Stimulated activated CD4-positive, alpha-beta T cell treated with anti-CD3 and anti-CD28 coated beads, Interleukin-15, amount 100 ng/mL, for 24 hours (primary cell): Measurements from ENCODE around the gene CHSY3.
"Not testable (repeated sequence)": the region's sequence is repeated elsewhere in the genome, so short reads cannot be mapped to it uniquely, and the experiment has no call there.

Source experiments
- DNase-seq: peaks from one replicate; pipeline ENCODE4 v3.0.0-alpha.2; 2020

CHSY3 gene

DNA sequence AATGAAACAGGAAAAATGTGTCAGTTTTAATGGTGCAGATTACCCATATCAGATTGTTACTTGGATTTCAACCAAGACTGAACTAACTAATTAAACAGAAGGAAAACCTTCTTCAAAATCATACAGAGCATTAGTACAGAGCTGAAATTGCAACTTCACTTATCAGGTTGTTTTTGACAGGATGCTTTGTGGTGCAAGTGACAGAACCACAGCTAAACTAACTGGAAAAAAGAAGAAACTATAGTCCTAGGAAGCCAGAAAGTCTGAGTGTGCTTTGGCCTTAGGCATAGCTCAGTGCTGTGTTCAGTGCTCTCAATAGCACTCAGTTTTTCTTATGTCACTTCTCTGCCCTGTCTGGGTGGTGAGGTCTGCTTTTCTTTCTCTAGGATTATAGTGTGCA, 267.4 kb downstream of the CHSY3 start:
- DNase-seq, result no peak

DNA sequence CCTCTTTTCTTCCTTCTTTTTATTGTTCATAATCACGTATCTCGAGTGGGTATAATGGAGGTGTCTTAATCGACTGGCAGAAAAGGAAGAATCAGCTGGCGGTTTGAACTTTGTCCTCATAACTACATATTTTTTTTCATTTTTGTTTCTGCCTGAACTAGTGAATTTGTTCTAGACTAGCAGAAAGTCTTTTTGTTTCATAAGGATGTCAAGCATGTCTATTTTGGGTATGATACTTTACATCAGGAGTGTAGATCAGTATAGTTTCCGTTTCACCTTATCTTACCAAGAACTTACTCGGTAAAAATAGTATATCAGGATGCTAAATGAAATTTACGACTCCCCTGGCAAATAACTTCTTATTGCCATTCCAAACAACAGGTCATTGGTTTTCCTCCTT, 278.9 kb downstream of the CHSY3 start:
- DNase-seq, result no peak

DNA sequence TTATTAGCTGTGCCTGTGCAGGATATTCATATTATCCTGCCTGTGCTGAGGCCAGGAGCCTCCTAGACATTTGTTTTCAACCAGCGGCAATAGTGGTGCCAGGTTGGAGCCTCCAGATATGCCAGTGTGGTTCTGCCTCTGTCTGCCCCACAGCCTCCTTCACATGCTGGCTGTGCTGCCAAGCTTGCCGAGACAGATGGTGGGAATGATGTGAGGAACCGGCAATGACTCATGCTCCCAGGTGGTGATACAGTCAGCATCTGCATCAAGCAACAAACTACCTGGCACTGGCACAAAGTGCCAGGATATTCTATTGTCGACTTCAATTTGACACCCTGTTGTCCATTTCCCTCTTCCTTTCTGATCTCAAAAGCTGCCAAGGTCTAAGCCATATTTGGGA, 285.7 kb downstream of the CHSY3 start:
- DNase-seq, result no peak

DNA sequence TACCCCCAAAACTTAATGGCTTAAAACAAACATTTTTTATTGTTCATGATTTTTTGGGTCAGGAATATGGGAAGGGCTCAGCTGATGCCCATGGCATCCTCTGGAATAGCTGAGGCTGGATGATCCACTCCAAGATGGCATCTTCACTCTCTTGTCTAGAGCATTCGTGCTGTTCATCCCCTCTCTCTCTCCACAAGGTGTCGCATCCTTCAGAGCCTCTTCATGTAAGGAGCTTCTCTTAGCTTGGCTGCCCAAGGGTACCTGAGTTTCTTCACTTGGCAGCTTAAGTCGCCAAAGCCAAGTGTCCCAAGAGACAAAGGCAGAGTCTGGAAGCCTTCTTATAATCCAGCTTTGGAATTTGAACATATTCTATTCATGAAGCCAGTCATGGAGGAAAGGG, 294.7 kb downstream of the CHSY3 start:
- DNase-seq, result no peak

DNA sequence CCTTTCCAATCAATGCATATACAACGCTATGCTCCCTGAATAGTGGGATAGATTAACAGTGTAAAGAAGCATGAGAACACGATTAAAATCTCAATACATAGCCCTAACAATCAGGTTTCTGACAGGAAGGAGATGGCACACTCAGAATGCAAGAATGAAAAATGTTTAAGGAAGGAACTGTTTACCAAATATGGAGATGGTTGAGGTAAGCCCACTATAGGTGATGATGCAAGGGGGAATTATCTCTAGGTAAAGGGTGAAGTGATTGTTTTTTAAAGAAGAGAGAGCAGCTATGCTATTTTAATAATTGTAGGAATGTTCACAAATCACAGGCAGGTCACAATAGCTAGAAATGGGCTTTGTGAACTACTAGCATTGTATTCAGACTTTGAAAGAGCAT, 302.4 kb downstream of the CHSY3 start:
- DNase-seq, result no peak

DNA sequence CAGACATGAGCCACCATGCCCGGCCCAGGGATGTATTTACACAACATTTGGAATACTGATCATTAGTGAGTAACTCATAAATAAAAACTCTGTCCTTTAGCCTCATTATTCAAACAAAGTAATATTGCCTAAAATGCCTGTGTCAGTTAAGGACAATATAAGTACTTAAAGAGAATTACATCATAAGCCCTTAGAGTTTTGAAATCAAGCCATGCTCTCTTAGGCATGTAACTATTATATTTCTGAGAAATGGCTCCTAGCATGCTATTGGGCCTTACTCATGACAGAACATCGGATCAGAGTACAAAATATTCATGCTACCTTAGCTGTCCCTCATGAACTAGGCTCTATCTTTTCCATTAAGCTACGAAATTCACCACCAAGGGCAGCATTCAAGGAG, 309.3 kb downstream of the CHSY3 start:
- DNase-seq, result no peak

DNA sequence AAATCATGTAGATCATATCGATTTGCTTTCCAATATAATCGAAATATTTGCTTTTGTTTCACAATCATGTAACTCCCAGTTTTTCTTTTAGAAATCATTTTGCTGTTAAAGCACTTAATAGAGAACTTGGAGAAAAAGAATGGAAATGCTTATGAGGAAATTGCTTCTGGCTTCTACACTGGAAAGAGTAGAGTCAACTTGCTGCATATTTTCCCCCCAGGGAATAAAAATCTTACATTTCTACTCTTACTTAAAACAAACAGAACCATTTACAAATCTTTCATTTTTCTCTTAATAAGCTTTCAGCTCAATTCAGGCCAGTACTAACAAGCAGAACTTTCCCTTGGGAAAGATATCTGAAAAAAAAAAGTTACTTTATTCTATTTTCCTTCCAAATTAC, 312.0 kb downstream of the CHSY3 start:
- no peak for DNase-seq

DNA sequence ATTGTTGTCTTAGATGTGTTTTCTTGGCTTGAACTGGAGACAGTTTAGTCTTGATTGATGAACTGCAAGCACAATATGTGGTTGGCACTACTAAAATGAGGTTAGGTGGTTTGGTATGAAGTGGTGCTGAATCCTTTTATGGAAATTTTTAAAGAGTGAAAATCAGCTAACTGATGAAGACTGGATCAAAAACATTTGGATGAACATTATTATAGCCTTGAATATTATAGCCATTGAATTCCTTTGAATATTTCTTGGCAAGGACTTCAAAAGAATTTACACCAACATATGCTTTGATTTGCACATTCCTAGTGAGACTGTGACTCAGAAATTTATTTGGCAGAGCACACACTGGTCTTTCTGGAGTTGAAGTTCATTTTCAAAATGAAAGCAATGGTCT, 318.3 kb downstream of the CHSY3 start:
- no peak for DNase-seq

DNA sequence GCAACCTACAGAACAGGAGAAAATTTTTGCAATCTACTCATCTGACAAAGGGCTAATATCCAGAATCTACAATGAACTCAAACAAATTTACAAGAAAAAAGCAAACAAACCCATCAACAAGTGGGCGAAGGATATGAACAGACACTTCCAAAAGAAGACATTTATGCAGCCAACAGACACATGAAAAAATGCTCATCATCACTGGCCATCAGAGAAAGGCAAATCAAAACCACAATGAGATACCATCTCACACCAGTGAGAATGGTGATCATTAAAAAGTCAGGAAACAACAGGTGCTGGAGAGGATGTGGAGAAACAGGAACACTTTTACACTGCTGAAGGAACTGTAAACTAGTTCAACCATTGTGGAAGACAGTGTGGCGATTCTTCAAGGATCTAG, 322.3 kb downstream of the CHSY3 start:
- DNase-seq, result not testable (repeated sequence)

DNA sequence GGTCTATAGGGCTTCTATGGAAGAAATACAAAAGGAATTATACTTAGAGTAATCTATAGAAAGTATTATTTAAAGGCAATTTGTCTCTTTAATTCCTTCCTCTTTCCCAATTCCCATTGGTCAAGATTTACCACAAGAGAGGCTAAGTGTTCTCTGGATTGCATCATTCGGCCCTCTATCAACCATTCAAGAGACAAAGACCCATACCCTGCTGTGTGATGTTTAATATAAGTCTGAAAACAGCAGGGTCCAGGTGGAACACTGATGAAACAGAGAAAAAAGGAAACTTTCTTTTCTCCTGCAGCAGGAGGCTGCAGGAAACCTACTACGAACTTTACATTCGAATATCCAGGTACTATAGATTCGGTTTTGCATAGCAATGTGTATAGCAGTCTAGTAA, 323.4 kb downstream of the CHSY3 start:
- DNase-seq, result no peak

DNA sequence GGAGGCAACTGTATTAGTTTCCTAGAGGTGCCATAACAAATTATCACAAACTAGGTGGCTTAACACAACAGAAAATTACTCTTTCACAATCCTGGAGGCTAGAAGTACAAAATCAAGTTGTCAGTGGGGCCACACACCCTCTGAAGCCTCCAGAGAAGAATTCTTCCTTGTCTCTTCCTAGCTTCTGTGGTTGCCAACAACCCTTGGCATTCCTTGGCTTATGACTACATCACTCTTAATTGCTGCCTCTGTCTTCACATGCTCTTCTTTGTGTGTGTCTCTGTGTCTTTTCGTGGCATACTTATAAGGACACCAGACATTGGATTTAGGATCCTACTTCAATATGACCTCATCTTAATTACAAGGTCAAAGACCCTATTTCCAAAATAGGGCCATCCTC, 327.5 kb downstream of the CHSY3 start:
- no peak for DNase-seq

DNA sequence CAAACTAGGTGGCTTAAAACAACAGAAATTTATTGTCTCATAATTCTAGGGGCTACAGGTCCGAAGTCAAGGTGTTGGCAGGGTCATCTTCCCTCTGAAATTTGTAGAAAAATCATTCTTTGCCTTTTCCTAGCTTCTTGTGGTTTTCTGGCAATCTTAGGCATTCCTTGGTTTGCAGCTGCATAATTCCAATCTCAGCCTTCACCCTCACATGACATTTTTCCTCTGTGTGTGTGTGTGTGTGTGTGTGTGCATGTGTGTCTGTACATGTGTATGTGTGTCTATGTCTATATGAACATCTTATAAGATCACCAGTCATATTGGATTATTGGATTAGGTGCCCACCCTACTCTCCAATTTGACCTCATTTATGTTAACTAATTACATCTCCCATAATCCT, 330.6 kb downstream of the CHSY3 start:
- no peak for DNase-seq
